Left lung (tissue), 10 donors: Measurements from ENCODE around the gene NYAP2. TPM values are rescaled to one million over a fixed set of nuclear protein-coding genes. Genes with fewer than 3 reads are reported as not detected.
A peak's percentile ranks its signal among the peaks of the same experiment; 100 is the strongest.

Experiments
- ATAC-seq: fragments of 200-7000 bp; cut with Tn5 transposase; one replicate; pipeline ENCODE4 v1.9.1; 2020; ENCODE audit warnings: moderate library complexity
- DNase-seq, 4 donors: peaks; one replicate each; pipeline ENCODE4 v3.0.0-alpha.2; 2013 to 2020
- H3K27ac ChIP-seq, 2 donors: fragments of 200-600 bp; sonication (generic) in 1 of 2; one replicate each; pipeline versions ENCODE4 v1.5.0 to v1.8.0; 2020 to 2021
- H3K27me3 ChIP-seq, 2 donors: fragments of 200-600 bp; sonication (generic) in 1 of 2; one replicate each; pipeline versions ENCODE4 v1.5.0 to v1.8.0; 2020 to 2021
- H3K36me3 ChIP-seq, 2 donors: fragments of 200-600 bp; sonication (generic) in 1 of 2; one replicate each; pipeline versions ENCODE4 v1.5.0 to v1.8.0; 2020 to 2021
- H3K4me1 ChIP-seq, 2 donors: fragments of 200-600 bp; one replicate each; pipeline ENCODE4 v1.8.0; 2021
- H3K4me3 ChIP-seq, 2 donors: fragments of 200-600 bp; sonication (generic) in 1 of 2; one replicate each; pipeline versions ENCODE4 v1.5.0 to v1.8.0; 2020 to 2021; ENCODE audit warnings: mild to moderate bottlenecking in 1 of 2
- H3K9me3 ChIP-seq, 2 donors: fragments of 200-600 bp; sonication (generic) in 1 of 2; one replicate each; pipeline versions ENCODE4 v1.5.0 to v1.8.0; 2020 to 2021
- CTCF ChIP-seq, 2 donors: fragments of 200-600 bp; sonication (generic) in 1 of 2; IDR thresholded peaks; one replicate each; pipeline versions ENCODE4 v1.5.0 to v1.8.0; 2021; ENCODE audit warnings: antibody characterized with exemption in 2 of 2
- intact Hi-C, 2 donors: fragments of 100-400 bp; cut with DNase I; formaldehyde crosslinking; loops; one replicate each; pipeline versions ENCODE4 v1.11.2 to v1.14.2; 2022
- polyA plus RNA-seq, 6 donors: library from polyadenylated mRNA; unstranded; fragments of 120-200 nt; gene quantifications; one replicate each; pipeline ENCODE4 v1.2.1, GENCODE V29; 2013; ENCODE audit not compliant: insufficient read length in 6 of 6
- total RNA-seq, 2 donors: library from RNA; stranded (reverse); fragmentation: NEBNext Ultra II Directional; extraction: Animal tissue kit (Norgen Biotek cat#: 25700); gene quantifications; one replicate each; pipeline ENCODE4 v1.2.1, GENCODE V29; 2021
- donor health status: DM: no; HTN: yes; CAD: no.
- donor health status: DM: no; HTN: no; CAD: no.

NYAP2 gene
- total and polyA plus RNA-seq, 8 donors, result 0.04 to 1.0 (median 0.07) TPM

GRCh38 chr2:225463449-225463848, 63.9 kb downstream of the NYAP2 start:
- TF ChIP-seq CTCF (IDR thresholded peaks at IDR 0.05), result no peak
- DNase-seq (no peak), ATAC-seq (no peak)
- intact Hi-C loops, result no loop called here
- no peak overlapping the region for H3K27ac ChIP-seq
- no peaks in the 10 kb centered on the region for H3K9me3 ChIP-seq
- no peak overlapping the region for H3K4me3 ChIP-seq
- no peaks in the 10 kb centered on the region for H3K27me3 ChIP-seq
- H3K36me3 ChIP-seq, result no peaks in the 10 kb centered on the region
- no peaks in the 10 kb centered on the region for H3K4me1 ChIP-seq

- Histone ChIP-seq H3K27ac (no peak overlapping the region), H3K4me1 (no peaks in the 10 kb centered on the region), H3K9me3 (no peaks in the 10 kb centered on the region), H3K36me3 (no peaks in the 10 kb centered on the region), H3K27me3 (no peaks in the 10 kb centered on the region), H3K4me3 (no peak overlapping the region)
- ATAC-seq (no peak), DNase-seq (no peak)
- TF ChIP-seq CTCF (IDR thresholded peaks at IDR 0.05), result no peak
- intact Hi-C loops, result no loop called here
Measured at GRCh38 chr2:225464346-225465025, 65.0 kb downstream of the NYAP2 start.

- ATAC-seq (no peak), DNase-seq (no peak)
- no peak overlapping the region for H3K4me3 ChIP-seq
- H3K4me1 ChIP-seq, result no peaks in the 10 kb centered on the region
- no peak overlapping the region for H3K27ac ChIP-seq
- TF ChIP-seq CTCF (IDR thresholded peaks at IDR 0.05), result no peak
- intact Hi-C loops, result no loop called here
- H3K9me3 ChIP-seq, result no peaks in the 10 kb centered on the region
- no peaks in the 10 kb centered on the region for H3K36me3 ChIP-seq
- no peaks in the 10 kb centered on the region for H3K27me3 ChIP-seq
Measured at GRCh38 chr2:225465827-225466226, 66.3 kb downstream of the NYAP2 start.

- intact Hi-C loops, result no loop called here
- TF ChIP-seq CTCF (IDR thresholded peaks at IDR 0.05), result no peak
- no peak overlapping the region for H3K27ac ChIP-seq
- H3K9me3 ChIP-seq, result no peaks in the 10 kb centered on the region
- DNase-seq (no peak), ATAC-seq (peak; percentile 22)
- no peaks in the 10 kb centered on the region for H3K4me1 ChIP-seq
- no peaks in the 10 kb centered on the region for H3K27me3 ChIP-seq
- no peaks in the 10 kb centered on the region for H3K36me3 ChIP-seq
- H3K4me3 ChIP-seq, result no peak overlapping the region
Measured at GRCh38 chr2:225466891-225467604, 67.5 kb downstream of the NYAP2 start.

GRCh38 chr2:225468131-225468530, 68.6 kb downstream of the NYAP2 start:
- intact Hi-C loops, result no loop called here
- Histone ChIP-seq H3K9me3 (no peaks in the 10 kb centered on the region), H3K4me1 (no peaks in the 10 kb centered on the region), H3K4me3 (no peak overlapping the region), H3K27ac (no peak overlapping the region), H3K27me3 (no peaks in the 10 kb centered on the region), H3K36me3 (no peaks in the 10 kb centered on the region)
- no peak for ATAC-seq
- DNase-seq, result no peak
- no peak for TF ChIP-seq CTCF (IDR thresholded peaks at IDR 0.05)
